Measurements from ENCODE around the gene NF1.

Gene NF1

GRCh38 chr17:31297090-31297489 lies 202.3 kb downstream of the NF1 start, which contains the start of gene OMG:
OMG (minus strand) TSS chr17:31297239; CDS start chr17:31296331, 908 bp downstream.
- DNase-seq (ENCODE audit: low read depth), result no peak
- TF ChIP-seq CTCF (IDR thresholded peaks at IDR 0.05; ENCODE audit: control insufficient read depth, extremely low read depth, insufficient read depth), result no peak
- no peak within 1 kb of the TSS for H3K4me3 ChIP-seq (ENCODE audit: low read depth, low read length)

GRCh38 chr17:31299624-31300023 lies 204.8 kb downstream of the NF1 start:
- no peak for TF ChIP-seq CTCF (IDR thresholded peaks at IDR 0.05; ENCODE audit: control insufficient read depth, extremely low read depth, insufficient read depth)
- no peak for DNase-seq (ENCODE audit: low read depth)
- no peak overlapping the region for H3K4me3 ChIP-seq (ENCODE audit: low read depth, low read length)

DNA sequence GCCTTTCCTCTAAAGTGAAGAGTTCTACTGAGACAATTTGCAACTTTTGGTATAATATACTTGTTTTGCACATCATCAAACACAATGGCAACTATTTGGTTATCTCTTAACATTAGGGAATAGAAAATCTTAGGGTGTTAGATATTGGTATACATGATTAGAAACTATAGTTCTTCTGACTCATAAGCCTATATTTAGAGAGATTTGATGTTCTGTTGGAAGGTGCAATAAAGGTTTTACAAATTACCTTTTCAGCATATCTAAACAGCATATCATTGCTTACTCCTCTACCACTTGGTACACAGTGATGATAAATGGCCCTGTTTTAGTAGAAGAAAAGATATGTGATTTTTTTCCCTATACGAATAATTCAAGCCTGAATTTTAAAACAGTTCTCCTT lies 212.9 kb downstream of the NF1 start:
- no peak for TF ChIP-seq CTCF (IDR thresholded peaks at IDR 0.05; ENCODE audit: control insufficient read depth, extremely low read depth, insufficient read depth)
- DNase-seq (ENCODE audit: low read depth), result no peak
- H3K4me3 ChIP-seq (ENCODE audit: low read depth, low read length), result no peak overlapping the region

GRCh38 chr17:31308372-31309334 lies 213.9 kb downstream of the NF1 start:
- TF ChIP-seq CTCF (IDR thresholded peaks at IDR 0.05; ENCODE audit: control insufficient read depth, extremely low read depth, insufficient read depth), result no peak
- no peak for DNase-seq (ENCODE audit: low read depth)

DNA sequence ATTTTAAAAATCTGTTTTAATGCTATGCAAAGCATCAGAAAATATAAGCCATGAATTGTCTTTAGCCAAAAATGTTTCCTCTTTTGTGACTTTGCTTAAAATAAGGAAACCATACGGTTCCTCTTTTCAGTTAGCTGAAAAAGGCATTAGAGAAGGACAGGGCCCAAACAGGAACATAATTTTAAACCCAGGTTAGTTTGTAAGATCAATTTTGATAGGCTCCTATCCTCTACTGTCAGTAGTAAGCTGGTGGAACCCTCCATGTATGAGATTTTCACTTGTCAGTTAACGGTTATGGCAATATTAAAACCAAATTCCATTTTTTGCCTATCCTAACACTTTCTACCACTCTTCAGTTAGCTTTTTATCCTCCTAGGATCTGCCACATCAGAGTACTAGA lies 214.8 kb downstream of the NF1 start:
- no peak for TF ChIP-seq CTCF (IDR thresholded peaks at IDR 0.05; ENCODE audit: control insufficient read depth, extremely low read depth, insufficient read depth)
- DNase-seq (ENCODE audit: low read depth), result no peak

More at GRCh38 chr17:31308372-31309334, 213.9 kb downstream of the NF1 start:
- no peak overlapping the region for H3K4me3 ChIP-seq (ENCODE audit: low read depth, low read length)

DNA sequence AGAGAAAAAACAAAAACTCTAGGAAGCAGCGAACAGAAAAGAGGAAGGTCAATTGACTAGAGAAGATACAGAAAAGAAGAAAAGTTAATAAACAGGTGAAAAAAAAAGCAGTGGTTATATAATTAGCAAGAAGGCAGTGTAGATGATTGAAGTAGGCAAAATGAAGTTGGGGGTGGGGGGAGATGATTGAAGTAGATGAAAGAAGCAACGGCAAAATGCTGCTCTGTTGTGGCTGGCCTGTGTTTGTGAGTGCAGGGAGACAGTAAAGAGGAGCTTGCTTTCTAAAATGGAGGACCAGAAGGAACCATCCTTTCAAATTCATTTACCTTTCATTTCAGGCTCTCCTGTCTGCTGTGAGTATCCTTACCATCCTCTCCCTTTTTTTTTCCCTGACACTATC lies 215.5 kb downstream of the NF1 start:
- no peak overlapping the region for H3K4me3 ChIP-seq (ENCODE audit: low read depth, low read length)
- no peak for TF ChIP-seq CTCF (IDR thresholded peaks at IDR 0.05; ENCODE audit: control insufficient read depth, extremely low read depth, insufficient read depth)
- no peak for DNase-seq (ENCODE audit: low read depth)

More for the DNA sequence above, 214.8 kb downstream of the NF1 start:
- H3K4me3 ChIP-seq (ENCODE audit: low read depth, low read length), result no peak overlapping the region

All from LNCaP clone FGC (cell line).